Medulla oblongata (tissue), 1 donor: ENCODE data around the gene UTP14A.

Experiments
- DNase-seq: peaks from one replicate; pipeline ENCODE4 v3.0.0-alpha.2; 2015; ENCODE audit errors: extremely low spot score

The UTP14A gene

DNA sequence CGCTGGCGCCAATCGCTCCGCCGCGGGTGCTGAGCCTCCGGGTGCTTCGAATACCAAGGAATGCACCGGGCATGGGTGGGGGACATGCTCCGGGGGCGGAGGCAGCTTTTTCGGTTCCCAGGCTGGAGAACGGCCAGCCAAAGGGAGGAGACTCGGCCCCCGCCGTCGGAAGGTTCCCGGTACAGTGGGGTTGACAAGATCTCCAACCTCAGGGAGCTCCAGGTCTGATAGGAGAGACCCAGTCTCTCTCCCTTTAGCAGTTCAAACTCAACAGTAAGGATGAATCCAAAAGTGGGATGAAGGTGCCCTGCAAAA lies 47.3 kb downstream of the UTP14A start:
- DNase-seq = no peak

DNA sequence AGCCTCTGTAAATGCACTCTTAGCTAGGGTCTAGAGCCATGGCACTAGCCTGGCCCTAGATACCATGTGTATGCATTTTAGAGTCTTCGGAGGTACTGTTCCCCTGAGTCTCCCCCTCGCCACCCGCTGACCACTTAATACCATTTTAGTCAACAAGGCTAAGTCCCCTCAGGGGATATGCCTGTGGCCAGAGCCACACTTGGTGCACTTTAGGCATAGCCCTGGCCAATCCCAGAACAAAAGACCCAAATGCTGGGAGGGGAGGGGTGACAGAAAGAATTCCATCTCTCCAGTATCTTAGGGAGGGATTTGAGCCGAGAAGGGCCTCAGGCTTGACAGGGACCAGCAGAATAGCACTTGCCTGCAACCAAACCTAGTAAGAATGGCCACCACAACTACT lies 47.9 kb downstream of the UTP14A start:
- no peak for DNase-seq

DNA sequence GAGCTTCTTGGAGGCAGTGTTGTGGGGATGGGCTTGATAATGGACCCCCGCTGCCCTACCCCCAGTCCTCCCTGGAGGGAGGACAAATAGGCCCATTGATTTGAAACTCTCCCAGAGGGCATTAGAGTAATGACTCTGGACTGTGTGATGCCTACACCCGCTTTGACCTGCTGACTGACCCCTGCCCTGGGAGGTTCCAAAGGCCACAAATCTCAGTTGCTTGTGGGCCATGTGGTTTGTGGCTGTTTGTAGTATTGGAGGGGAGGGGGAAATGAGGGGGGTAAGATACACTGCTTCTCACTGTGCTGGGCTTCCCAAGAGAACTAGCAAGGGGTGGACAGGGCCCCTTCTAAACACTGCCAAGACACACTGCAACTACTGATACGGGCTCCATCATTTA lies 48.8 kb downstream of the UTP14A start:
- DNase-seq = no peak

DNA sequence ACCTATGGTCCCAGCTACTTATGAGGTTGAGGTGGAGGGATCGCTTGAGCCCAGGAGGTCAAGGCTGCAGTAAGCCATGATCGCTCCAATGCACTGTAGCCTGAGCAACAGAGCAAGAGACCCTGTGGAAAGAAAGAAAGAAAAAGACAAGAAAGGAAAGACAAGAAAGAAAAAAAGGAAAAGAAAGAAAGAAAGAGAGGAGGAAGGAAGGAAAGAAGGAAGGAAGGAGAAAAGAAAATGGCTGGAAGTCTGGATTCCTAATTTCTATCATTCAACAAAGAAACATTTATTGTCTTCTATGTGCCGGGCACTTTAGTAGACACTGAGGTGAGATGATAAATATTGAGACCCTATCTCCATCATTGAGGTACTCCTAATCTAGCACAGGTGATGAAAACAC lies 49.7 kb downstream of the UTP14A start:
- DNase-seq = no peak

DNA sequence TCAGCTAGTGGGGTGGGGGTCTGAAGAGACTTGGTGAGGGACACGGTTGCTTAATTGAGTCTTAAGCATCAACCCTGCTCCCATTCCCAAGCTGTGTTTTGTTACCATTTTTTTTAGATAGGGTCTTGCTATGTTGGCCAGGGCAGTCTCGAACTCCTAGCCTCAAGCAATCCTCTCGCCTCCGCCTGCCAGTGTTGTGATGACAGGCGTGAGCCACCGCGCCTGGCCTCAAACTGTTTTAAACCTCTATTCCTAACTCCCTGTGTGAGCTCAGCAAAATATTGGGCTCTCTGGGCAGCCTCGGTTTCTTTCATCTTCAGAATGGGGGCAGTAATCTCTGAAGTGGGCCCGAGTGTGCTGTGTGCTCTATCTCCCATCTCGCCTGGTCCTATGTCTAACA lies 50.2 kb downstream of the UTP14A start:
- DNase-seq = no peak

DNA sequence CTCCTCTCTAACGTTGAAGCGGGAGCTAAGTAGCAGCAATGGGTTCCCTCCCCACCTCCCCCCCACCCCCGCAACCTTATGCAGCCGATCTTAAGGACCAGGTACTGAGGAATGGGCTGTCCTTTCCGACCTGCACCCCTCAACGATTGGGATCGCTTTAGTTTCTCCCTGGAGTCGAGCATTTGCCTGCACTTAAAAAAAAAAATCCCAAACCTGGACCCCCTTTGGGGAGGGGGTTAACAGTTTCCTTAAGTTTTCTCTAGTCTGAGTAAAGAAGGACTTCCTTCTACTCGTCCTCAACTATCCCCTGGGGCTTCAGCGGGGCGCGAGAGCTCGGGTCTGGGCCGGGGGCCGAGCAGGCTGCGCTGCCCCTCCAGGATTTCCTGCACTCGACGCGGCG lies 50.8 kb downstream of the UTP14A start:
- DNase-seq = no peak

DNA sequence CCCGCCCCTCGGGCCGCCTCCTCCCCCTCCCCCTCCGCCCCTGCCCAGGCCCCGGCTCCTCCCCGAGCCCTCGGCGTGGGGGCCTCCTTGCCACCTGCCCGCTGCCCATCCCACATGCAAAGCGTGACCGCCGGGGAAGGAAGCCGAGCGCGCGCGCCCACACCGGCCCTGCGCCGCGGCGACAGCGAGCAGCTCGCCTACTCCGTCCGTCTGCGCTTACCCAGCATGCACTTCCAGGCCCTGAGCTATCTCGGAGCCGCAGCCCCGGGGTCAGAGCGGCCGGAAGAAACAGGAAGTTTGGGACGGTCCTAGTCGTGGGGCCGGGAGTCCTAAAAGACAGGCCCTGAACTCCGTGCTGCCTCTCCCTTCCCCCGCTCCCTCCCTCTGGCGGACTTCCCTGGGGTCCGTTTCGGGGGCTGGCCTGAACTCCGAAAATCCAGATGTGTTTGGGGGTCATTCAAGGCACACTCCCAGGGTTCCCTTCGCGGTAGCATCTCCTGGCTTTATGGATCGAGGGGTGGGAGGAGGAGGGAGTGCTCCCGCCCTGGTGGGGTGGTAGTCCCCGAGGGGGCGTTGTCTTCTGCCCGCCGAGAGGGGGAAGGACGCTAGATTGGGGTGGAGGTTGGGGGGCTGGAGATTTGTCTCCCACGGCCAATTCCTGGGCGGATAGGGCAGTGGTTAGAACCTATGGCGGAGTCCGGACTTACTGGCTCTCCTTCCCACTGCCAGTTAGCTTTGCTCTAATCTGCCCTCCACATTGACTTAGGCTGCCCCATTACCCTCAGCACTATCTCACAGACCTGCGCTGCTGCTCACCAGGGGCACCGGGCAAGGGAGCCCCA lies 51.5 kb downstream of the UTP14A start:
- peak; percentile 28 for DNase-seq

DNA sequence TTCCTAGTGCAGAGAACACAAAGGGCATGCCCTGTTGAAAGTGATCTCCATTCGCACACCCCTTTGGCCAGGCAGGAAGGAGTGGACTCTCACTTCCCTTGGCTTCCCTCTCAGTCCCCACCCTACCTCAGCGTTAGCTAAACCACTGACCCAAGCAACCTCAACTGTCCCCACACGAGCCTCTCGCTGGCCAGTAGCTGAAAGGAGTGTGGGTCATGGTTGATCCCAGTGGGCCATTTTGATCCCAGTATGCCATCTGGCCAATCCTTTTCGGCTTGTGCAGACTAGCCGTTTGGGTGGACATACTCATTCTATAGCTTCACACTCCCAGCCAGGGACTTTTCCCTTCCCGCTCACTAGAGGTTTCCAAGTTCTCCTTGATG lies 52.1 kb downstream of the UTP14A start:
- DNase-seq = no peak

DNA sequence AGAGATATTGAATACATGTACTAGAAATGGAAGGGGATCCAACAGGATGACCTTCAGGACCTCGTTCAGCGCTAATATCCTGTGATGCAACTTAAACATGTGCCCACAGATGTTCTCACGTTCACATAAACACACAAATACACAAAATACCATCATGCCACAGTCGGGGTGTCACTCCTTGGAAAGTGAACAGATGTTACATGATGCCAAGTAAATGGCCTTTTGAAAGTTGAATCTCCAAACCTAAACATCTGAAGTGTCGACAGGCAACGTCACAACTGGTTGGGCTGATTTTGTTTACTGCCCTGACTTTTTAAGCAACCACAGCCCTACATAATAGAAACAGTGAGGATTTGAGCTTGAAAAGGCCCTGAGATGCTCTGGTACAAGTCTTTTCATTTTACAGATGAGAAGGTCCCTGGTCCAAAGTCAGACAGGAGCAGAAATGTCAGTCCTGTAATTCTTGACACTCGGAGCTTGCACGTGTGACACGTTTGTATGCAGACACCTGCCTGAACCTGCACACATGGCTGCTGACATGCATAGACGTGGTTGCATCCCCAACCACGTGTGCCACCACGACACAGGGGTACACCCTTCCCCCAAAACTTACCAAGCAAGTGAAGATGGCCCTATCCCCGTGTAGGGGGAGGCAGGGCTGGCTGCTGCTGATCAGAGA lies 53.0 kb downstream of the UTP14A start:
- DNase-seq = no peak

DNA sequence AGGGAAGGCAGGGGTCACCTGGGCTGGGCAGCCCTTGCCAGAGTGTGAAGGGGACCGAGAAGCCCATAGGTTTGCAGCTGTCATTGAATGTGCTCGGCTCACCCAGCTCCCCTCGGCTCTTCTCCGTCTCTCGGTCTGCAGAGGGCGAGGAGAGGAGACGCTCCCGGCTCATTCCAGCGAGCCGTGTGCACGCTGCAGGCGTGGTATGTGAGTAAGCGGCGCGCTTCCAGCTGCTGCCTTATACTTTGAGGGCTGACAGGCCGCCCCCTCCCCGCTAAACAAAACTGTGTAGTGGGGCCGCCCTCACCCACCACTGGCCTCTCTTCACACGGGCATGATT lies 53.5 kb downstream of the UTP14A start:
- DNase-seq = no peak

DNA sequence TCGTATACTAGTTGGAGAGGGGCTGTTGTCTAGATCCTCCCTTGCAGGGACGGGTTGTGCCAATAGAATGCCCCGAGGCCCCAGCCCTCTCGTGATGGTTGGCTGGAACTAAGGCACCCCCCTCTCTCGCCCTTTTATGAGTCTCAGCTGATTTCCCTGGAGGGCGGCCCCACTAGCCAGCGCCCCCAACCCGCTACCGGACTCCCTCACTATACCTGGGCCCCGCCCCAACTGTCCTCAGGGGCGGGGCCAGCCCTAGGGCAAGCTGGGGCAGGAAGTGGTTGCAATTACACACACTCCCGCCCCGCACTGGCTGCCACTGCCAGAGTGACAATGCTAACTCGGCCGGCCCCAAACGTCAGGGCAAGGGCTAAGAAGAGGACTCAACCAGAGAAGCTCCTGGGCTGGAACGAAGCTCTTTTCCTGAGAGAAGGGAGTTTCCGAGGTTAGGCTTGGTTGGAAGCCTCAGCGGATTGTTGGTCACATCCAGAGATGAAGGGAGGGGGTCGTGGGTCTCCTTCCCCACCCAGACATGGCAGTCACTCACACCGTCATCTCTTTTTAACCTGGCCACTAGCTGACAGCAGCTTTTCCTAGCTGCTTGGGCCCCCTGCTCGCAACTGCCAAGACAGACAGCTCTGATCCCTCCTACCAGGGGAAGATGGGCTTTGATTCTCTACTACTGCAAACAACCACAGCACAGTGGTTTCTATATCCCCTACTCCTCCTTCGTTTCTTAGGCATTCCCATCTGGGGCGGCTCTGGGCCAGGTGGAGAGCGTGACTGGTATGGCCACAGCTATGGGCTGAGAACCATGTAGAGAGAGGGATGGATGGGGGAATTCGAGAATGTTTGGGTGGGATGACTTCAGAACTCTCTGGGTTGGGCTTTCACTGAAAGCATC lies 55.5 kb downstream of the UTP14A start:
- DNase-seq = no peak

DNA sequence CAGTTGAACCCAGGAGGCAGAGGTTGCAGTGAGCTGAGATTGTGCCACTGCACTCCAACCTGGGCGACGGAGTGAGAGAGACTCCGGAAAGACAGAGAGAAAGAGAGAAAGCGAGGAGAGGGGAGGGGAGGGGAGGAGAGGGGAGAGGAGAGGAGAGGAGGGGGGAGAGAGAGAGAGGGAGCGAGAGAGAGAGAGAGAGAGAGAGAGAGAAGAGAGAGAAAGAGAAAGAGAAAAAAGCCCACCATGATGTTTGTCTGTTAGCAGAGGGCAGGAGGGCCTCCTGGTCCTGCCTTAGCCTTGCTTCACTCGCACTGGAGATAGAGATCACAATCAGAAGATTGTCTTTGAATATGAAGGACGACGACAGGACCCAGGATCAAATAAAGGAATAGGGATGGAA lies 57.8 kb downstream of the UTP14A start:
- DNase-seq = no peak

DNA sequence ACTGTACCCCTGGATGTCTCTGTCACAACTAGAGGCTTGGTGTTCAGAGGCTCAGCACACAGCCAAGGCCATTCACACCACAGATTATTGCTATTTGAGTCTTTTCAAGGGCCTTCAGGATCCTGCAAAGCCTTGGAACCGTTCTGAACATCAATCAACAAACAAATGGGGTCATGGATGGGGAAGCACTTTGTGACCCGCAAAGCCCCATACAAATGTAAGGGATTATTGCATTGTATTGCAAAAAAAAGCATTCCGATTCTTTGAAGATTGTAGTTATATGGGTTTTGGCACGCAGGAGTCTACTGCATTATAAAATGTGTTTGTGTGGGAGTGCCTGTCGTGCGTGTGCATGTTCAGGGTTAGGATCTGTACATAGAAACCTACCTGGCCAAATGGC lies 59.2 kb downstream of the UTP14A start:
- DNase-seq = no peak

DNA sequence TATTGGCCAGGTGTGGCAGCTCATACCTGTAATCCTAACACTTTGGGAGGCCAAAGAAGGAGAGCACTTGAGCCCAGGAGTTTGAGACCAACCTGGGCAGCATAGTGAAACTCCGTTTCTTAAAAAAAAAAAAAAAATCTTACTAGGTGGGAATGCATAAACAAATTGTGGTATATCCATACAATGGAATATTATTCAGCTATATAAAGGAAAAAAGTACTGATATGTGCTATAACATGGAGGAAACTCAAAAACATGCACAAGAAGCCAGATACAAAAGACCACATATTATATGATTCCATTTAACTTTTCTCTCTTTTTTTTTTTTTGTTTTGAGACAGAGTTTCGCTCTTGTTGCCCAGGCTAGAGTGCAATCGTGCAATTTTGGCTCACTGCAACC lies 63.0 kb downstream of the UTP14A start:
- no peak for DNase-seq

DNA sequence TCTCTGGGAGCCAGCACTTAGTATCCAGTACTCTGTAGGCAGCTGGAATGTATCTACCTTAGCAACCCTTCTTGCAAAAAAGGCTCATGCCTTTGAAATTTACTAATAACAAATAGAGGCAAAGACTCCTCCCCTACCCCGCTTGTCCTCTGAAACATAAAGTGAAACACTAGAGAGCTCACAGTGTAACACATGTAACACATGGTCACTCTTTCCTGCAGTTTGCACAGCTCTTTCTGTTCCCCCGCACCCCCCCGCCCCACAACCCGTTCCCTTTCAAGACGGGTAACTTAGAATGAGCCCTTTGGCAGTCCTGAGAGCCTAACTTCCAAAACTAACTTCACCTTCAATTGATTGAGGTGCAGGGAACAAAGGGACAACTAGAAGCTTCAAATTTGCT lies 70.5 kb downstream of the UTP14A start:
- DNase-seq = no peak
